Measurements from ENCODE around the gene FMOD. TPM values are rescaled to one million over a fixed set of nuclear protein-coding genes. Genes with fewer than 3 reads are reported as not detected.

The FMOD gene
- polyA plus RNA-seq, 3 donors = not detected

DNA sequence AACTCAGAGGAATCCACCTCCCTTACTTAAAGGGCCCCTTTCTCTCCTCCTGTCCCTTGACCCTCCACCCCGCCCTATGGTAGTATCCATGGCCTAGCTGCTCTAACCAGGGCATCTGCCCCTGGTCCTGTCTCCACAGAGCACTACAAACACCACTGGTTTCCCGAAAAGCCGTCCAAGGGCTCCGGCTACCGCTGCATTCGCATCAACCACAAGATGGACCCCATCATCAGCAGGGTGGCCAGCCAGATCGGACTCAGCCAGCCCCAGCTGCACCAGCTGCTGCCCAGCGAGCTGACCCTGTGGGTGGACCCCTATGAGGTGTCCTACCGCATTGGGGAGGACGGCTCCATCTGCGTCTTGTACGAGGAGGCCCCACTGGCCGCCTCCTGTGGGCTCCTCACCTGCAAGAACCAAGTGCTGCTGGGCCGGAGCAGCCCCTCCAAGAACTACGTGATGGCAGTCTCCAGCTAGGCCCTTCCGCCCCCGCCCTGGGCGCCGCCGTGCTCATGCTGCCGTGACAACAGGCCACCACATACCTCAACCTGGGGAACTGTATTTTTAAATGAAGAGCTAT lies 43.9 kb downstream of the FMOD start:
- Histone ChIP-seq H4K20me1 (ENCODE audit: insufficient read depth, low read length) (peaks cover 68% of the 10 kb centered on the region), H3K4me1 (ENCODE audit: control insufficient read depth in 1 of 2, insufficient read depth in 2 of 2, low read length in 2 of 2) (peaks cover 43 to 57% of the 10 kb centered on the region in 2 donors), H2AFZ (ENCODE audit: insufficient read depth, low read depth, low read length, poor library complexity, severe bottlenecking) (no peak overlapping the region), H3K9me3 (replicated peaks in 1 of 2; ENCODE audit: control insufficient read depth in 1 of 2, insufficient read depth in 1 of 2, low read length in 2 of 2) (no peaks in the 10 kb centered on the region), H3K27me3 (ENCODE audit: control insufficient read depth in 2 of 2, insufficient read depth in 2 of 2, low read length in 2 of 2) (no peaks in the 10 kb centered on the region), H3K27ac (ENCODE audit: low read depth in 1 of 2, low read length in 2 of 2) (peak overlapping the region in 1 of 2 donors; percentile 100), H3K79me2 (ENCODE audit: insufficient read depth, low read length) (peaks cover 46% of the 10 kb centered on the region), H3K36me3 (replicated peaks in 1 of 2; ENCODE audit: control insufficient read depth in 1 of 2, insufficient read depth in 2 of 2, low read length in 2 of 2) (peaks cover 38 to 56% of the 10 kb centered on the region in 2 donors), H3K4me3 (replicated peaks in 1 of 3; ENCODE audit: low read depth in 2 of 3, low read length in 3 of 3) (peak overlapping the region; percentile 81 to 99 (median 97)), H3K4me2 (replicated peaks; ENCODE audit: extremely low read depth, low read length, poor library complexity, severe bottlenecking) (peak overlapping the region; percentile 99), H3K9ac (ENCODE audit: insufficient read depth, low read length, poor library complexity, severe bottlenecking) (peak overlapping the region; percentile 97)
- Mint-ChIP-seq H3K4me3 (peak overlapping the region; percentile 93 to 100), H3K27ac (peak overlapping the region in 6 of 7 donors; percentile 73 to 98 (median 97)), H3K4me1 (peaks cover 74% of the 10 kb centered on the region), H3K27me3 (ENCODE audit: low read depth in 3 of 3) (peaks cover 0 to 3% (median 2%) of the 10 kb centered on the region in 3 donors), H3K9me3 (peaks cover 0 to 5% (median 1%) of the 10 kb centered on the region in 7 donors), H3K36me3 (peaks cover 49 to 57% of the 10 kb centered on the region in 2 donors)
- TF ChIP-seq, protein P1, sequence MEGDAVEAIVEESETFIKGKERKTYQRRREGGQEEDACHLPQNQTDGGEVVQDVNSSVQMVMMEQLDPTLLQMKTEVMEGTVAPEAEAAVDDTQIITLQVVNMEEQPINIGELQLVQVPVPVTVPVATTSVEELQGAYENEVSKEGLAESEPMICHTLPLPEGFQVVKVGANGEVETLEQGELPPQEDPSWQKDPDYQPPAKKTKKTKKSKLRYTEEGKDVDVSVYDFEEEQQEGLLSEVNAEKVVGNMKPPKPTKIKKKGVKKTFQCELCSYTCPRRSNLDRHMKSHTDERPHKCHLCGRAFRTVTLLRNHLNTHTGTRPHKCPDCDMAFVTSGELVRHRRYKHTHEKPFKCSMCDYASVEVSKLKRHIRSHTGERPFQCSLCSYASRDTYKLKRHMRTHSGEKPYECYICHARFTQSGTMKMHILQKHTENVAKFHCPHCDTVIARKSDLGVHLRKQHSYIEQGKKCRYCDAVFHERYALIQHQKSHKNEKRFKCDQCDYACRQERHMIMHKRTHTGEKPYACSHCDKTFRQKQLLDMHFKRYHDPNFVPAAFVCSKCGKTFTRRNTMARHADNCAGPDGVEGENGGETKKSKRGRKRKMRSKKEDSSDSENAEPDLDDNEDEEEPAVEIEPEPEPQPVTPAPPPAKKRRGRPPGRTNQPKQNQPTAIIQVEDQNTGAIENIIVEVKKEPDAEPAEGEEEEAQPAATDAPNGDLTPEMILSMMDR (IDR thresholded peaks at IDR 0.05) = no peak
- no peak for DNase-seq
- intact Hi-C loops (cut with micrococcal nuclease) = loop anchor here in 1 of 2 donors (5.0 kb wide), 2 partner anchors 35 kb away; no protein-coding TSS in a partner anchor
- WGBS (ENCODE audit: insufficient coverage) = 54% methylated on average over 10 of the region's 21 CpGs

DNA sequence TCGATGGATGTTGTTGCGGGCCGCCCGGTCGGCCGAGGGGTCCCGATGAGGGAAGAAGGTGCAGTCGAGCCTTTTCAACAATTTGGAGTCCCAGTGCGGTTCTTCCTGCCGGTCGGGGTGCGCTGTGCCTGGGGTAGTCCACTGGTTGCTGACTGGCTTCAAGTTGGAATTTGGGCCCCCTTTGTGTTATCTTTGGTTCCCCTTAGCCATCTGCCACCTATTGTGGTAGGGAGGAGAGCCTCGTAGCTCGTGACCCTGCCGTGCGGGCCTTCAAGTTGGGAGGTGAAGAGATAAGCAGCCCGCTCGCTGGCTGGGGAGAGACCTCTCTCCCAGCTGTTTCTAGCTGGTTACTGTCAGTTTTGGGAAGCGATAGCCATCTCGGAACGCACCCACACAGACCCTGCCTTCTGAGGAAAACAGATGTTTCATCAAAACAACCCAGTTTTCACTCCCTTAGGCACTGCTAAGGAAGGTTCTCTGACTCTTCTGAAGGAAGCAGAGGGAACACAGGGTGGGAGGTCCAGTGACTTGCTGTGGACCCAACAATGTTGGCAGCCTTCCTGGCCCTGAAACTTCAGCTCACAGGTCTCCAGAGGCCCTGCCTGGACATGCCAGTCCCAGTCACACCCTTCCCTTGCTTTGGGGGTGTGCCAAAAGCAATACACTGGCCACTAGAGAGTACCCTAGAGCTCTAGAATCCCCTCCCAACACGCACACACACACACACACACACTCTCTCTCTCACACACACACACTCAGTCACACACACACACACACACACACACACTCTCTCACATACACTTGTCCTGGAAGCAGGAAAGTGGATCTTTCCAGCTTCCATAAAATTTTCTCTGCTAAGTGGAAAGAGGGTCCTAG lies 44.6 kb downstream of the FMOD start:
- Mint-ChIP-seq H3K36me3 (peaks cover 46 to 51% of the 10 kb centered on the region in 2 donors), H3K27ac (peak overlapping the region; percentile 93 to 98 (median 97)), H3K9me3 (peaks cover 0 to 5% (median 1%) of the 10 kb centered on the region in 7 donors), H3K4me1 (peaks cover 69% of the 10 kb centered on the region), H3K27me3 (ENCODE audit: low read depth in 3 of 3) (peaks cover 0 to 3% (median 2%) of the 10 kb centered on the region in 3 donors), H3K4me3 (peak overlapping the region; percentile 93 to 100)
- Histone ChIP-seq H3K4me1 (ENCODE audit: control insufficient read depth in 1 of 2, insufficient read depth in 2 of 2, low read length in 2 of 2) (peaks cover 43 to 57% of the 10 kb centered on the region in 2 donors), H3K9ac (ENCODE audit: insufficient read depth, low read length, poor library complexity, severe bottlenecking) (peak overlapping the region; percentile 97), H3K27ac (ENCODE audit: low read depth in 1 of 2, low read length in 2 of 2) (peak overlapping the region; percentile 98 to 100), H3K4me3 (replicated peaks in 1 of 3; ENCODE audit: low read depth in 2 of 3, low read length in 3 of 3) (peak overlapping the region; percentile 81 to 99 (median 97)), H3K9me3 (replicated peaks in 1 of 2; ENCODE audit: control insufficient read depth in 1 of 2, insufficient read depth in 1 of 2, low read length in 2 of 2) (no peaks in the 10 kb centered on the region), H3K79me2 (ENCODE audit: insufficient read depth, low read length) (peaks cover 46% of the 10 kb centered on the region), H3K36me3 (replicated peaks in 1 of 2; ENCODE audit: control insufficient read depth in 1 of 2, insufficient read depth in 2 of 2, low read length in 2 of 2) (peaks cover 38 to 50% of the 10 kb centered on the region in 2 donors), H3K27me3 (ENCODE audit: control insufficient read depth in 2 of 2, insufficient read depth in 2 of 2, low read length in 2 of 2) (no peaks in the 10 kb centered on the region), H4K20me1 (ENCODE audit: insufficient read depth, low read length) (peaks cover 60% of the 10 kb centered on the region), H2AFZ (ENCODE audit: insufficient read depth, low read depth, low read length, poor library complexity, severe bottlenecking) (no peak overlapping the region), H3K4me2 (replicated peaks; ENCODE audit: extremely low read depth, low read length, poor library complexity, severe bottlenecking) (peak overlapping the region; percentile 99)
- intact Hi-C loops (cut with micrococcal nuclease) = loop anchor here in 1 of 2 donors (5.0 kb wide), 2 partner anchors 34 to 36 kb away; no protein-coding TSS in a partner anchor
- 0% methylated on average over 13 of the region's 22 CpGs for WGBS (ENCODE audit: insufficient coverage)
- TF ChIP-seq, protein P1 (IDR thresholded peaks at IDR 0.05) = no peak
- DNase-seq = peak in 1 of 3 donors; percentile 26

Measured in CD14-positive monocyte (primary cell).